Muscle layer of colon (tissue), 2 donors: ENCODE measurements around the gene ADCY4.

Experiments used
- H3K27ac ChIP-seq: one replicate; pipeline ENCODE4 v1.7.0; 2013; ENCODE audit warnings: low read depth, mild to moderate bottlenecking, low read length, moderate library complexity
- H3K27me3 ChIP-seq, 2 donors: one replicate each; pipeline ENCODE4 v1.7.0; 2013; ENCODE audit warnings: low read length in 2 of 2, mild to moderate bottlenecking in 2 of 2; ENCODE audit not compliant: insufficient read depth in 2 of 2, control insufficient read depth in 1 of 2
- H3K36me3 ChIP-seq: one replicate; pipeline ENCODE4 v1.7.0; 2013; ENCODE audit warnings: mild to moderate bottlenecking, low read length; ENCODE audit not compliant: insufficient read depth
- H3K4me1 ChIP-seq: one replicate; pipeline ENCODE4 v1.7.0; 2013; ENCODE audit warnings: mild to moderate bottlenecking, low read length; ENCODE audit not compliant: insufficient read depth
- H3K4me3 ChIP-seq, 2 donors: one replicate each; pipeline ENCODE4 v1.7.0; 2013; ENCODE audit warnings: low read length in 2 of 2, low read depth in 1 of 2, mild to moderate bottlenecking in 1 of 2, moderate library complexity in 1 of 2
- H3K9ac ChIP-seq: one replicate; pipeline ENCODE4 v1.7.0; 2013; ENCODE audit warnings: low read length
- H3K9me3 ChIP-seq: one replicate; pipeline ENCODE4 v1.7.0; 2013; ENCODE audit warnings: mild to moderate bottlenecking, low read length
- donor health status: abdominal sarcoma.
- donor health status: Adenocarcinoma of cecum.

The ADCY4 gene

GRCh38 chr14:24299255-24300191 is 35.3 kb downstream of the ADCY4 start, which contains the start of the genes DHRS1 and NOP9:
Gene DHRS1 (minus strand): TSS chr14:24299780. CDS start chr14:24299106, 674 bp downstream.
Gene NOP9 (plus strand): TSS chr14:24299850. CDS start chr14:24299955, 105 bp downstream.
- Histone ChIP-seq H3K36me3 (peaks cover 49% of the 10 kb centered on the region), H3K9me3 (no peaks in the 10 kb centered on the region)

DNA sequence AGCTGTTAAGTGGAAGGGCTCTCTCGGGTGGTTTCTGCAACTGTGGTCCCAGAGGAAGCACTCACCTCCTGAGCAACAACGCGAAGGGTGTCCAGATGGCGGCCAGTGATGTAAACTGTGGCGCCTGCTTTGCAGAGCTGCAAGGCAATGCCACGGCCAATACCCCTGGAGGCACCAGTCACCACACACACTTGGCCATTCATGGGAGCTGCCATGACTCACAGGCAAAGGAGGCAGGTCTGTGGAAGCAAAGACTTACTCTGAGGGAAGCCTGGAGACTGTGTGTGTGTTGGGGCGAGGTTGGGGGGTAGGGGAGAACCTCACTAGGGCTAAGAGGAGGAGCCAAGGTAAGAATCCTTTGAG is 36.0 kb downstream of the ADCY4 start:
- Histone ChIP-seq H3K4me1 (peaks cover 22% of the 10 kb centered on the region), H3K27me3 (no peaks in the 10 kb centered on the region), H3K9me3 (no peaks in the 10 kb centered on the region), H3K27ac (peak overlapping the region; percentile 97), H3K4me3 (peak overlapping the region; percentile 91 to 97), H3K9ac (peak overlapping the region; percentile 92), H3K36me3 (peaks cover 43% of the 10 kb centered on the region)

More at GRCh38 chr14:24299255-24300191, 35.3 kb downstream of the ADCY4 start, which contains the start of the genes DHRS1 and NOP9:
- Histone ChIP-seq H3K27ac (peak within 1 kb of the TSS; percentile 97), H3K4me1 (peaks cover 22% of the 10 kb centered on the region), H3K9ac (peak within 1 kb of the TSS; percentile 92), H3K4me3 (peak within 1 kb of the TSS; percentile 91 to 97), H3K27me3 (no peaks in the 10 kb centered on the region)

DNA sequence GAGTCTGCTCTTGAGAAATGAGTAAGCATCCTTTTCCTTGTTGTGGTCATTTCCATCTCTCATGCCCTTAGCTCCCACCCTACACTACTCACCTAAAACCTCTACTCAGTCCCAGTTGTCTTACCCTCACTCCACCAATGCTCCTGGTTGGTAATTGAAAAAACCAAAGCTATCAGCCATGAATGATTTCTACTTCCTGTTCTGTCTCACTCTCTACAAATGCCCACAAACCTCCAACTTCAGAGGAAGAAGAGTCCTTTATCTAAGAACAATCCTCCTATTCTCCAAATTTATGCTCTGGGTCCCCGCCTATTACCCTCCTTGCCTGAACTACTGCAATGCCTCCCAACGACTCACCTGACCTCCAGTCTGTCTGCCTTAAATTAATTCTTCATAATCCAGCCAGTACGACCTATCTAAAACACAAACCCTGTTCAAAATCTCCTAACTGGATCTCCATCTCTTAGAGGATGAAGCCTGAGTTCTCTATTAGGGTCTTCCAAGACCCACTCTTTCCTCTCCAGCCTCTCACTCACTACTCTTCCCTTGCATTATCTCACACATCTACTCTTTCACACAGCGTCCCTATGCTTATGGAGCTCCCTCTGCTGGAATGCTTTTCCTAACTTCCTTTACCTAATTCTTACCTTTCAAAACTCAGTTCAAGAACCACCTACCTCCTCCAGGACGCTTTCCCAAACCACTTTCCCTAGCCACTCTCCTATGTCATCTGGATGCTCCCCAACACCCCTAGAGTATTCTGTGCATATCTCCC is 37.5 kb downstream of the ADCY4 start:
- Histone ChIP-seq H3K4me1 (peaks cover 22% of the 10 kb centered on the region), H3K27ac (no peak overlapping the region)

GRCh38 chr14:24296341-24297157 is 38.3 kb downstream of the ADCY4 start:
- Histone ChIP-seq H3K4me3 (no peak overlapping the region), H3K27me3 (no peaks in the 10 kb centered on the region), H3K9ac (no peak overlapping the region), H3K4me1 (peaks cover 22% of the 10 kb centered on the region), H3K27ac (no peak overlapping the region), H3K36me3 (peaks cover 32% of the 10 kb centered on the region), H3K9me3 (no peaks in the 10 kb centered on the region)

More for the DNA sequence above, 37.5 kb downstream of the ADCY4 start:
- no peak overlapping the region for H3K9ac ChIP-seq
- no peaks in the 10 kb centered on the region for H3K27me3 ChIP-seq
- H3K36me3 ChIP-seq, result peaks cover 32% of the 10 kb centered on the region
- no peaks in the 10 kb centered on the region for H3K9me3 ChIP-seq
- H3K4me3 ChIP-seq, result no peak overlapping the region

GRCh38 chr14:24293525-24293924 is 41.3 kb downstream of the ADCY4 start:
- Histone ChIP-seq H3K4me1 (peaks cover 6% of the 10 kb centered on the region), H3K9ac (no peak overlapping the region), H3K27ac (no peak overlapping the region), H3K4me3 (no peak overlapping the region), H3K9me3 (no peaks in the 10 kb centered on the region), H3K36me3 (peaks cover 49% of the 10 kb centered on the region), H3K27me3 (no peaks in the 10 kb centered on the region)

- no peak overlapping the region for H3K9ac ChIP-seq
- peaks cover 49% of the 10 kb centered on the region for H3K36me3 ChIP-seq
- H3K27me3 ChIP-seq, result no peaks in the 10 kb centered on the region
- H3K4me3 ChIP-seq, result no peak overlapping the region
- H3K9me3 ChIP-seq, result no peaks in the 10 kb centered on the region
- H3K4me1 ChIP-seq, result peaks cover 5% of the 10 kb centered on the region
- H3K27ac ChIP-seq, result no peak overlapping the region
Measured at GRCh38 chr14:24292118-24292807, 42.6 kb downstream of the ADCY4 start.

- H3K9me3 ChIP-seq, result no peaks in the 10 kb centered on the region
- peaks cover 49% of the 10 kb centered on the region for H3K36me3 ChIP-seq
- H3K27ac ChIP-seq, result no peak overlapping the region
- H3K4me1 ChIP-seq, result peaks cover 1% of the 10 kb centered on the region
- H3K27me3 ChIP-seq, result no peaks in the 10 kb centered on the region
- no peak overlapping the region for H3K9ac ChIP-seq
- no peak overlapping the region for H3K4me3 ChIP-seq
Measured at GRCh38 chr14:24291446-24292117, 43.3 kb downstream of the ADCY4 start.

- Histone ChIP-seq H3K4me1 (no peaks in the 10 kb centered on the region), H3K9me3 (no peaks in the 10 kb centered on the region), H3K27me3 (no peaks in the 10 kb centered on the region), H3K4me3 (no peak overlapping the region), H3K9ac (no peak overlapping the region), H3K27ac (no peak overlapping the region), H3K36me3 (peaks cover 42% of the 10 kb centered on the region)
Measured at GRCh38 chr14:24290746-24291145, 44.1 kb downstream of the ADCY4 start.

- H3K36me3 ChIP-seq, result peaks cover 35% of the 10 kb centered on the region
- H3K9ac ChIP-seq, result no peak overlapping the region
- no peak overlapping the region for H3K4me3 ChIP-seq
- H3K27ac ChIP-seq, result no peak overlapping the region
- H3K9me3 ChIP-seq, result no peaks in the 10 kb centered on the region
- H3K27me3 ChIP-seq, result no peaks in the 10 kb centered on the region
- H3K4me1 ChIP-seq, result no peaks in the 10 kb centered on the region
Measured at GRCh38 chr14:24289649-24290280, 45.1 kb downstream of the ADCY4 start.

- no peak overlapping the region for H3K27ac ChIP-seq
- H3K36me3 ChIP-seq, result peaks cover 27% of the 10 kb centered on the region
- no peak overlapping the region for H3K9ac ChIP-seq
- no peak overlapping the region for H3K4me3 ChIP-seq
- H3K4me1 ChIP-seq, result no peaks in the 10 kb centered on the region
- no peaks in the 10 kb centered on the region for H3K9me3 ChIP-seq
- H3K27me3 ChIP-seq, result no peaks in the 10 kb centered on the region
Measured at GRCh38 chr14:24286996-24287395, 47.9 kb downstream of the ADCY4 start.
